GM18505 (cell line): ENCODE results near the gene SNCB.

Experiments
- ATAC-seq: cut with Tn5 transposase; IDR thresholded peaks from one replicate; pipeline ENCODE4 v1.9.1; 2021; ENCODE audit not compliant: unreplicated experiment
- POLR2A ChIP-seq: IDR thresholded peaks from 4 replicates; pipeline ENCODE4 v1.6.1; 2011; ENCODE audit warnings: borderline replicate concordance; ENCODE audit not compliant: insufficient read depth, insufficient read length; ENCODE audit errors: extremely low read depth

SNCB gene

GRCh38 chr5:176667637-176668036 lies 37.3 kb upstream of the SNCB start:
- ATAC-seq, result no peak
- no peak for TF ChIP-seq POLR2A

GRCh38 chr5:176665517-176665916 lies 35.2 kb upstream of the SNCB start:
- no peak for ATAC-seq
- TF ChIP-seq POLR2A, result no peak

- no peak for ATAC-seq
- no peak for TF ChIP-seq POLR2A
Observed at GRCh38 chr5:176664886-176665285, 34.6 kb upstream of the SNCB start.

- TF ChIP-seq POLR2A, result no peak
Observed at GRCh38 chr5:176664479-176664878, 34.1 kb upstream of the SNCB start.

GRCh38 chr5:176663566-176663965 lies 33.2 kb upstream of the SNCB start:
- ATAC-seq, result no peak
- TF ChIP-seq POLR2A, result no peak

More at GRCh38 chr5:176664479-176664878, 34.1 kb upstream of the SNCB start:
- ATAC-seq, result no peak

GRCh38 chr5:176662371-176663333 lies 32.3 kb upstream of the SNCB start:
- TF ChIP-seq POLR2A, result no peak
- ATAC-seq, result no peak

GRCh38 chr5:176661676-176662075 lies 31.3 kb upstream of the SNCB start:
- TF ChIP-seq POLR2A, result no peak
- no peak for ATAC-seq

- no peak for TF ChIP-seq POLR2A
- peak; percentile 59 for ATAC-seq
Observed at GRCh38 chr5:176660860-176661641, 30.7 kb upstream of the SNCB start.

- no peak for TF ChIP-seq POLR2A
- ATAC-seq, result peak; percentile 24
Observed at GRCh38 chr5:176660530-176660859, 30.2 kb upstream of the SNCB start.

GRCh38 chr5:176659860-176660461 lies 29.6 kb upstream of the SNCB start:
- no peak for ATAC-seq
- no peak for TF ChIP-seq POLR2A

GRCh38 chr5:176659512-176659839 lies 29.1 kb upstream of the SNCB start:
- ATAC-seq, result no peak
- no peak for TF ChIP-seq POLR2A

- no peak for ATAC-seq
- TF ChIP-seq POLR2A, result no peak
Observed at GRCh38 chr5:176658817-176659511, 28.6 kb upstream of the SNCB start.

GRCh38 chr5:176658007-176658599 lies 27.8 kb upstream of the SNCB start:
- no peak for ATAC-seq
- no peak for TF ChIP-seq POLR2A
